ENCODE results near the gene GPAM. TPM values are rescaled to one million over a fixed set of nuclear protein-coding genes. Genes with fewer than 3 reads are reported as not detected.
"Not testable (repeated sequence)": the region's sequence is repeated elsewhere in the genome, so short reads cannot be mapped to it uniquely, and the experiment has no call there.

Gene GPAM
- polyA plus RNA-seq, 1 donor = 19.4 TPM

- no peak for DNase-seq
These were observed 32.6 kb upstream of the GPAM start for GRCh38 chr10:112216151-112216550.

- no peak for DNase-seq
These were observed 31.8 kb upstream of the GPAM start for GRCh38 chr10:112215342-112215774.

- DNase-seq = no peak
These were observed 30.8 kb upstream of the GPAM start for GRCh38 chr10:112214298-112214926.

GRCh38 chr10:112213836-112214235 lies 30.3 kb upstream of the GPAM start:
- no peak for DNase-seq

GRCh38 chr10:112213098-112213823 lies 29.7 kb upstream of the GPAM start:
- DNase-seq = no peak

DNA sequence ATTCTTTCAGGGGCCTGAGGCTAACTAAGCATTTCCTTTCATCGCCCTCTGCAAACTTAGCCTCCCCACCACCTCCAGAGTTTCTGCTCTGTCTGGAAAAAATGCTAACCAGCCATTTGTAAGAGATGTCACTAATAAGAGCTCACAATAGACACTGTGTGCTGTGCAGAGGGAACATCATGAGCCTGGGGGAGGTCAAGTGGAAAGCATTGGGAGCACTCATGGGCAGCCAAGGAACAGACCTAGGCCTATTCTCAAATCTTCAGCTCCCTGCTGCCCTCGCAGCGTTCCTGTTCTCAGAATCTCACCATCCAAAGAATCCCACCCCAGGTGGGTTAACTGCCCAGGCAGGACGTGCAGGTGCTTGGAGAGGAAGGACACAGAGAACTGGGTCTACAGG lies 27.1 kb upstream of the GPAM start:
- DNase-seq = no peak

GRCh38 chr10:112209684-112210131 lies 26.1 kb upstream of the GPAM start:
- DNase-seq = no peak

DNA sequence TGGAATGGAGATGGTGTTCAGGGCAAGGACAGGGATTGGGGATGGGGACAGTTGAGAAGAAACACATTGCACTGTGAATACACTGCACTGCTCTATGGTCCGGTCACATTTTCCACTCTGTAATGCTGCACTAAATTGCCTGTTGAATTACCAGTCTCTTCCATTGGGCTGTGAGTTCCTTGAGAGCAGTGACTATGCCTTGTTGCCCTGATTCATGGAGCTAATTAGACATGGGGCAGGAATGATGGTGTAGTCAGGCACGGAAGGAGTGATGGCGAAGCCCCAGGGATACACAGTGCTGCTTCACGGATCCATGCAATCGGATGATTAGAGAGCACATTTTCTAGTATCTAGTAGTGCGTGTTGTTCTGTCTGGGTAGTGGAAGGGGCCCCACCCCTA lies 25.4 kb upstream of the GPAM start:
- no peak for DNase-seq

- no peak for DNase-seq
These were observed 24.7 kb upstream of the GPAM start for GRCh38 chr10:112208292-112208691.

- DNase-seq = no peak
These were observed 19.9 kb upstream of the GPAM start for GRCh38 chr10:112203328-112204076.

GRCh38 chr10:112202561-112203241 lies 19.1 kb upstream of the GPAM start:
- no peak for DNase-seq

GRCh38 chr10:112202076-112202475 lies 18.5 kb upstream of the GPAM start:
- no peak for DNase-seq

- no peak for DNase-seq
These were observed 17.8 kb upstream of the GPAM start for GRCh38 chr10:112201334-112201733.

DNA sequence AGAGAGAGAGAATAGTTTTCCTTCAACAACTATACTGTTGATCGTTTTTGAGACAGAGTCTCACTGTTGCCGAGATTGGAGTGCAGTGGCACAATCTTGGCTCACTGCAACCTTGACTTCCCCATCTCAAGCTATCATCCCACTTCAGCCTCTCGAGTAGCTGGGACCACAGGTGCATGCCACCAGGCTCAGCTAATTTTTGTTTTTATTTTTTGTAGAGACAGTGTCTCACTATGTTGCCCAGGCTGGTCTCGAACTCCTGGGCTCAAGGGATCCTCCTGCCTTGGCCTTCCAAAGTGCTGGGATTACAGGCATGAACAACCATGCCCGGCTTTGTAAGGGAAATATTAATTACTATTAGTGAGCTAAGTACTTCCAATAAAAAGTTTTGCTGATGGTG lies 16.7 kb upstream of the GPAM start:
- not testable (repeated sequence) for DNase-seq

DNA sequence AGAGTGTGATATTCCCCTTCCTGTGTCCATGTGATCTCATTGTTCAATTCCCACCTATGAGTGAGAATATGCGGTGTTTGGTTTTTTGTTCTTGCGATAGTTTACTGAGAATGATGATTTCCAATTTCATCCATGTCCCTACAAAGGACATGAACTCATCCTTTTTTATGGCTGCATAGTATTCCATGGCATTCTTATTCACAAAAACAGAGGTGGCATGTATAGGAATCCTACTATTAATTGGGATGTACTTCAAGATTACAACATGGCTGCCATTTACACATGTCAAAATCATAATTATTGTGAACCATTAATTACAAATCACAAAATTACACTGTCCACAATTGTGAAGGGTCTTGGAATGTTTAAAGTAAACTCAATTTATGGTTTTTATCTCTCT lies 14.1 kb upstream of the GPAM start:
- DNase-seq = not testable (repeated sequence)

GRCh38 chr10:112195224-112195623 lies 11.7 kb upstream of the GPAM start:
- no peak for DNase-seq

GRCh38 chr10:112191791-112192190 lies 8.2 kb upstream of the GPAM start:
- no peak for DNase-seq

GRCh38 chr10:112191041-112191590 lies 7.6 kb upstream of the GPAM start:
- no peak for DNase-seq

DNA sequence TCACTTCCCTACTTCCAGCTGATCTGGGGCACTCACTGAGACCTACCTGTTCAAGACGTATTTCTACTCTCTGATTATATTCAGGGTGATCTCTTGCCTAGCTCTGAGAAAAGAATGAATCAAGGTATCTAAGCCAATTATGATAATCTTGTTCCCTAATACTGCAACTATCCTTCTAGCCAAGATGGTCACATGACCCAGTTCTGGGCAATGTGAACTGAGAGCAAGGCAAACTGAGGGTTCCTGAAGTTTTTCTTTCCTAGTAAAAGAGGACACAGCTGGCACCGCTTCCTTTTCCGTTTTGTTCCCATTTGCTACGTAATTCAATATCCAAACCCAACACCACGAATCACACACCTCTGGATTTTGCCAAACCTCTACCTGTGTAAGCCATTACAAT lies 5.9 kb upstream of the GPAM start:
- DNase-seq = no peak

GRCh38 chr10:112187527-112187926 lies 4.0 kb upstream of the GPAM start:
- DNase-seq = no peak

DNA sequence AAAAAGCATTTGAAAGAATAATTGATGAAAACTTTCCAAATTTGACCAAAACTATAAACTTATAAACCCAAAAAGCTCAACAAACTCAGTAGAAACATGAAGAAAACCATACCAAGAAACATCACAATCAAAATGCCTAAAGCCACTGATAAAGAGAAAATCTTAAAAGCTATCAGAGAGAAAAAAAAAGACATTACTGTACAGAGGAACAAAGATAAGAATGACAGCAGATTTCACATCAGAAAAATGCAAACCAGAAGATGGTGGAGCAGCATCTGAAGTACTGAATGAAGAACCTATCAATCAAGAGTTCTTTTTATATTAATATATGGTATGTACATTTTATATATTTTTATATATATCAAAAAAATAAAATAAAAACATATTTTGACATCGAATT lies 2.4 kb upstream of the GPAM start:
- DNase-seq = no peak

DNA sequence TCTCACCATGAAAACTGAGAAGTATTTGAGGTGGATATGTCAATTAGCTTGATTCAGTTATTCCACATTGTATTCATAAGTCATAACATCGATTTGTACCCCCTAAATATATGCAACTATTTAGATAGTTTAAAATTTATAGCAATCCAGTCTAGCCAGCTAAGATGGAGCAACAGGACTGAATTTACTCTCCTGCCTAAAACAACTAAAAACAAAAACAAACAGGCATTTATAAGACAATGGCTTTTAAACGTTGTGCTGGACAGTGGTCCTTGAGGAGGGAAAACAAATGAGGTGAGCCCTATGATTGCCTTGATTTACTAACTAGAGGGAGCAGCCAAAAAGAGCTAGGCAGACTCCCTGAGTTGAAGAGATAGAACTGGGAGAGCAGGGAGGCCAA lies 814 bp upstream of the GPAM start:
- DNase-seq = no peak

Measured in left kidney (tissue), 2 donors.